K562 (cell line): Measurements from ENCODE around the gene OR7A10. TPM values are rescaled to one million over a fixed set of nuclear protein-coding genes. Genes with fewer than 3 reads are reported as not detected.

ENCODE experiments used
- ATAC-seq: fragments of 200-7000 bp; cut with Tn5 transposase; 3 replicates; pipeline ENCODE4 v1.9.1; 2020; ENCODE audit warnings: moderate library complexity
- BruUV-seq: library from RNA; stranded (reverse); fragments of 400-500 nt; replicated peaks from 2 replicates; lab custom pipeline; 2021; lab: Mats Ljungman, UMichigan
- CTCF ChIA-PET: fragments of 300-600 bp; formaldehyde crosslinking; extraction: SDS; loops from one replicate; lab custom pipeline; 2021; ENCODE audit warnings: low intra/inter-chr PET ratio; lab: Yijun Ruan, JAX
- POLR2A ChIA-PET: fragments of 300-600, 350-650 bp; sonication (Branson Sonifier 250); formaldehyde crosslinking; extraction: SDS; loops from one replicate; lab custom pipeline; 2021; ENCODE audit warnings: antibody characterized with exemption, inconsistent platforms; lab: Yijun Ruan, JAX
- DNase-seq, 4 experiments: peaks; one replicate each; pipeline versions ENCODE4 v3.0.0 to v3.0.0-alpha.2; 2011 to 2018; ENCODE audit warnings: low spot score in 3 of 4, mixed read lengths in 3 of 4; ENCODE audit errors: extremely low read depth in 1 of 4
- FAIRE-seq: peaks from 2 replicates; lab custom pipeline; 2011; peaks lifted over from hg19 to GRCh38; lab: Jason Lieb, UNC
- H2AFZ ChIP-seq: 2 replicates; pipeline ENCODE4 v1.6.0; 2011; ENCODE audit warnings: low read depth, low read length, control low read depth, inconsistent platforms
- H3K27ac ChIP-seq: fragments of 200-600 bp; 3 replicates; pipeline ENCODE4 v1.8.0; 2011; ENCODE audit warnings: low read depth, mild to moderate bottlenecking, control low read depth, inconsistent platforms, low read length, moderate library complexity, mixed read lengths; ENCODE audit errors: extremely low read depth
- H3K27me3 ChIP-seq, 2 experiments: fragments of 300-600 bp in 1 of 2; 2 replicates in 1 of 2; 3 replicates in 1 of 2; pipeline versions ENCODE4 v1.6.0 to v1.8.0; 2011; ENCODE audit warnings: inconsistent platforms in 2 of 2, low read length in 2 of 2, mild to moderate bottlenecking in 1 of 2, mixed read lengths in 1 of 2, moderate library complexity in 1 of 2; ENCODE audit not compliant: control insufficient read depth in 2 of 2, insufficient read depth in 2 of 2
- H3K36me3 ChIP-seq: fragments of 300-600 bp; 3 replicates; pipeline ENCODE4 v1.8.0; 2011; ENCODE audit warnings: mild to moderate bottlenecking, low read length, inconsistent platforms; ENCODE audit not compliant: control insufficient read depth, insufficient read depth
- H3K4me1 ChIP-seq, 2 experiments: fragments of 200-600 bp in 1 of 2; replicated peaks in 1 of 2; 2 replicates in 1 of 2; 3 replicates in 1 of 2; pipeline versions ENCODE4 v1.5.1 to v1.8.0; 2011; ENCODE audit warnings: inconsistent platforms in 2 of 2, low read length in 2 of 2, mild to moderate bottlenecking in 1 of 2, mixed read lengths in 1 of 2, moderate library complexity in 1 of 2; ENCODE audit not compliant: control insufficient read depth in 2 of 2, insufficient read depth in 2 of 2
- H3K4me2 ChIP-seq: 2 replicates; pipeline ENCODE4 v1.6.1; 2011; ENCODE audit warnings: low read length, control low read depth, inconsistent platforms, mixed read lengths; ENCODE audit not compliant: insufficient read depth
- H3K4me3 ChIP-seq: fragments of 200-600 bp; sonication (generic), shearing (Covaris generic); 2 replicates; pipeline ENCODE4 v1.5.1; 2016; ENCODE audit warnings: control low read depth, inconsistent platforms
- H3K79me2 ChIP-seq: fragments of 200-600 bp; 3 replicates; pipeline ENCODE4 v1.8.0; 2011; ENCODE audit warnings: low read length, inconsistent platforms; ENCODE audit not compliant: control insufficient read depth, insufficient read depth
- H3K9ac ChIP-seq, 2 experiments: 2 replicates each; pipeline versions ENCODE4 v1.6.0 to v1.6.1; 2011; ENCODE audit warnings: low read depth in 2 of 2, low read length in 2 of 2, control low read depth in 1 of 2, inconsistent platforms in 1 of 2, mild to moderate bottlenecking in 1 of 2, mixed read lengths in 1 of 2; ENCODE audit not compliant: insufficient read depth in 1 of 2
- H3K9me1 ChIP-seq: one replicate; pipeline ENCODE4 v1.6.0; 2011; ENCODE audit warnings: inconsistent platforms, mild to moderate bottlenecking, low read length, moderate library complexity; ENCODE audit not compliant: control insufficient read depth, insufficient read depth
- H3K9me3 ChIP-seq: replicated peaks from 2 replicates; pipeline ENCODE4 v1.5.1; 2011; ENCODE audit warnings: low read depth, low read length, inconsistent platforms; ENCODE audit not compliant: control insufficient read depth, insufficient read depth
- H4K20me1 ChIP-seq: replicated peaks from 2 replicates; pipeline ENCODE4 v1.6.1; 2011; ENCODE audit warnings: low read length, inconsistent platforms, mixed read lengths; ENCODE audit not compliant: control insufficient read depth, insufficient read depth
- CEBPB ChIP-seq: fragments of 450-650 bp; IDR thresholded peaks from 2 replicates; pipeline ENCODE4 v1.6.1; 2016; ENCODE audit warnings: missing genetic modification characterization, missing compliant biosample characterization
- CEBPG ChIP-seq, 3 experiments: fragments of 200-800 bp in 1 of 3; sonication (Bioruptor generic) in 1 of 3; sonication (generic) in 1 of 3; formaldehyde crosslinking in 1 of 3; IDR thresholded peaks in 2 of 3; conservative IDR thresholded peaks in 1 of 3; 2 replicates each; pipeline versions ENCODE4 v1.6.1 to v1.8.0; 2016 to 2022; ENCODE audit warnings: missing compliant biosample characterization in 2 of 3, missing genetic modification characterization in 2 of 3, mild to moderate bottlenecking in 1 of 3, missing genetic modification reagents in 1 of 3
- ERF ChIP-seq: fragments of 450-650 bp; formaldehyde crosslinking; IDR thresholded peaks from 2 replicates; pipeline ENCODE4 v1.4.0; 2020; ENCODE audit warnings: mild to moderate bottlenecking, mixed read lengths
- ILF3 ChIP-seq: fragments of 450-650 bp; IDR thresholded peaks from 2 replicates; pipeline ENCODE4 v1.6.1; 2018; ENCODE audit warnings: antibody characterized with exemption, mild to moderate bottlenecking, moderate library complexity, borderline replicate concordance
- JUNB ChIP-seq: fragments of 450-650 bp; formaldehyde crosslinking; conservative IDR thresholded peaks from 2 replicates; pipeline ENCODE4 v1.4.0; 2020; ENCODE audit warnings: mild to moderate bottlenecking
- PHF20 ChIP-seq: fragments of 450-650 bp; IDR thresholded peaks from 2 replicates; pipeline ENCODE4 v1.6.1; 2018; ENCODE audit not compliant: partially characterized antibody
- POLR3A ChIP-seq: IDR thresholded peaks from 2 replicates; pipeline ENCODE4 v1.6.1; 2011; ENCODE audit warnings: borderline replicate concordance, mild to moderate bottlenecking, moderate library complexity; ENCODE audit not compliant: insufficient read length, insufficient read depth; ENCODE audit errors: extremely low read depth
- PPARD ChIP-seq: fragments of 250-450 bp; sonication (Bioruptor Pico); IDR thresholded peaks from 2 replicates; pipeline ENCODE4 v1.8.0; 2022; ENCODE audit warnings: inconsistent platforms, mild to moderate bottlenecking, moderate library complexity
- RUNX1 ChIP-seq: sonication (generic); IDR thresholded peaks from 2 replicates; pipeline ENCODE4 v1.6.1; 2016; ENCODE audit warnings: antibody characterized with exemption, low read depth
- SREBF2 ChIP-seq: sonication (generic); formaldehyde crosslinking; IDR thresholded peaks from 2 replicates; pipeline ENCODE4 v1.4.0; 2020; ENCODE audit warnings: mild to moderate bottlenecking, missing genetic modification reagents
- SRSF3 ChIP-seq: fragments of 200-400 bp; formaldehyde crosslinking; IDR thresholded peaks from 2 replicates; pipeline ENCODE4 v1.6.1; 2016; ENCODE audit warnings: mild to moderate bottlenecking, low read length, moderate library complexity; ENCODE audit not compliant: insufficient read depth
- TCFL5 ChIP-seq: fragments of 250-450 bp; sonication (Bioruptor Pico); conservative IDR thresholded peaks from 2 replicates; pipeline ENCODE4 v1.6.1; 2021; ENCODE audit warnings: mild to moderate bottlenecking, moderate library complexity, matching md5 sums
- U2AF2 ChIP-seq: fragments of 200-400 bp; formaldehyde crosslinking; optimal IDR thresholded peaks from 2 replicates; pipeline ENCODE3; 2017; ENCODE audit warnings: low read depth, mild to moderate bottlenecking, low read length
- ZBED1 ChIP-seq: IDR thresholded peaks from 2 replicates; pipeline ENCODE4 v1.6.1; 2014
- ZNF41 ChIP-seq: fragments of 250-450 bp; sonication (Bioruptor Pico); conservative IDR thresholded peaks from 2 replicates; pipeline ENCODE4 v1.4.0; 2020; ENCODE audit warnings: mild to moderate bottlenecking
- ZNF589 ChIP-seq: fragments of 200-800 bp; sonication (Bioruptor generic); IDR thresholded peaks from 2 replicates; pipeline ENCODE4 v1.6.1; 2016; ENCODE audit warnings: low read depth, missing genetic modification characterization, missing compliant biosample characterization
- WGBS: fragments of 100-300 bp; shearing (Covaris generic); methylation state at CpG from one replicate; pipeline ENCODE4 v1.1.6; 2016; ENCODE audit warnings: low coverage, mixed read lengths; ENCODE audit not compliant: insufficient coverage; ENCODE audit errors: missing lambda C conversion rate; 5-methylcytosine and 5-hydroxymethylcytosine counted together
- in situ Hi-C: fragments of 300-500 bp; cut with MboI; formaldehyde crosslinking; loops from 4 replicates; pipeline ENCODE4 v1.15.0; 2018; ENCODE audit warnings: inconsistent platforms, mixed read lengths
- intact Hi-C: fragments of 100-400 bp; cut with micrococcal nuclease; formaldehyde crosslinking; loops from 2 replicates; pipeline ENCODE4 v1.14.2; 2022
- polyA plus RNA-seq, 8 experiments: library from polyadenylated mRNA; depleted of rRNA in 4 of 8; stranded (reverse) in 5 of 8; unstranded in 3 of 8; fragments of >200 nt; fragmentation: Nextera tagmentation in 2 of 8; fragmentation: Illumina TruSeq in 1 of 8; extraction: Ambion mirVana in 2 of 8; extraction: Trizol in 1 of 8; gene quantifications; 2 replicates each; pipeline versions ENCODE4 v1.2.1 to v1.2.3, GENCODE V29; 2011 to 2014; ENCODE audit warnings: inconsistent platforms in 1 of 8, missing spikeins in 1 of 8
- total RNA-seq, 7 experiments: library from RNA; depleted of rRNA in 6 of 7; stranded (reverse); fragments of >200 nt in 6 of 7; fragmentation: Illumina TruSeq in 2 of 7; extraction: Trizol in 2 of 7; gene quantifications; 2 replicates each; pipeline versions ENCODE4 v1.2.1 to v1.2.3, GENCODE V29; 2011 to 2021; ENCODE audit warnings: low replicate concordance in 1 of 7
- TF ChIP-seq, protein P1 (sequence below): sonication (generic); formaldehyde crosslinking; IDR thresholded peaks from 2 replicates; pipeline ENCODE4 v1.9.0; 2022; ENCODE audit warnings: mild to moderate bottlenecking, missing genetic modification reagents
- TF ChIP-seq, protein P2 (sequence below): fragments of 200-800 bp; sonication (Bioruptor generic); IDR thresholded peaks from 2 replicates; pipeline ENCODE4 v1.6.1; 2017; ENCODE audit warnings: missing genetic modification characterization, missing compliant biosample characterization

OR7A10 gene
- total and polyA plus RNA-seq, 9 of the 15 experiments (the other 6 are each of a cell fraction or from before 2014, with no cell fraction given), result not detected

DNA sequence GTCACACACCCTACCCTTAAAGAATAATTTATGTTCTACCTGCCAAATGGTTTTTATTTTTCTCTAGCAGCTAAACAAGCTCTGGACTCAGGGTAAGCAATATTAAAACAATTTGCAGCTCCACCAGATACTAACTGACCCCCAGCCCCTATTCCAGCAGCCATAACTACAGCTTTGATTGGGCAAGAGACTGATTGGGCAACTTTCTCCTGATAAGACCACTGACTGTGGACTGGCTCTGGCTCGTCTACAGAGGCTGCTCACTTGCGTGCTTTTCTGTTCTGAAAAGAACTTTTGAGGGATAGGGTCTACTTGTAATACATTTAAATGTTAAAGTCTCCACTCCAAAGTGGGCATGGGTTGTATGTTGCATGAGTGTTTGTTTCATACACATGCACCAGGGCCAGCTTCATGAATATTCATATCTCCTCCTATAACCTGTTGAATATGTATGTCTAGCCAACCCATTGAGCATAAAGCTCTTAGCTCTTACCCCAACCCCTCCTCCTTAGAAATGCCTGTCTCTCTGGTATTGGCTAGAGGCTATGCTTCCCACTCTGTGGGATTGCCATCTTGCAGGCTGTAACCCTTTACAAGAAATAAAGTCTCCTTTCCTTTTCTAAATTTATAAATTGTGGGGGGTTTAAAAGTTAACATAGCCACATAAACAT, 33.6 kb downstream of the OR7A10 start:
- Histone ChIP-seq H3K9me1 (no peaks in the 10 kb centered on the region), H3K36me3 (no peaks in the 10 kb centered on the region), H3K4me2 (no peak overlapping the region), H3K4me3 (no peak overlapping the region), H3K4me1 (peaks cover 3 to 6% of the 10 kb centered on the region in 2 experiments; a peak in 2 of 5 replicates), H3K79me2 (no peaks in the 10 kb centered on the region), H3K9me3 (no peaks in the 10 kb centered on the region), H2AFZ (no peak overlapping the region), H4K20me1 (no peaks in the 10 kb centered on the region), H3K27ac (no peak overlapping the region), H3K27me3 (peaks cover 4 to 31% of the 10 kb centered on the region in 2 experiments; a peak in 3 of 5 replicates), H3K9ac (no peak overlapping the region)
- intact Hi-C loops (no loop called here), in situ Hi-C loops (no loop called here)
- 7% methylated on average over 2 of the region's 2 CpGs for WGBS
- TF ChIP-seq ZNF41 (CRISPR knock-in tag) (no peak), POLR3A (no peak), ILF3 (no peak), ERF (CRISPR knock-in tag) (no peak), PPARD (CRISPR knock-in tag) (no peak), ZNF589 (no peak), RUNX1 (no peak), CEBPG (CRISPR knock-in tag; IDR thresholded peaks at IDR 0.05) (no peak), CEBPG (tag; conservative IDR thresholded peaks at IDR 0.05 in 1 of 2, IDR thresholded peaks at IDR 0.05 in 1 of 2) (peak; percentile 83 to 89), U2AF2 (no peak), JUNB (CRISPR knock-in tag) (no peak), CEBPB (peak; percentile 95), TCFL5 (CRISPR knock-in tag) (no peak), SRSF3 (no peak), PHF20 (no peak), SREBF2 (CRISPR knock-in tag) (no peak), ZBED1 (no peak)
- TF ChIP-seq, protein P1, sequence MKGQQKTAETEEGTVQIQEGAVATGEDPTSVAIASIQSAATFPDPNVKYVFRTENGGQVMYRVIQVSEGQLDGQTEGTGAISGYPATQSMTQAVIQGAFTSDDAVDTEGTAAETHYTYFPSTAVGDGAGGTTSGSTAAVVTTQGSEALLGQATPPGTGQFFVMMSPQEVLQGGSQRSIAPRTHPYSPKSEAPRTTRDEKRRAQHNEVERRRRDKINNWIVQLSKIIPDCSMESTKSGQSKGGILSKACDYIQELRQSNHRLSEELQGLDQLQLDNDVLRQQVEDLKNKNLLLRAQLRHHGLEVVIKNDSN (CRISPR knock-in tag), result no peak
- TF ChIP-seq, protein P2, sequence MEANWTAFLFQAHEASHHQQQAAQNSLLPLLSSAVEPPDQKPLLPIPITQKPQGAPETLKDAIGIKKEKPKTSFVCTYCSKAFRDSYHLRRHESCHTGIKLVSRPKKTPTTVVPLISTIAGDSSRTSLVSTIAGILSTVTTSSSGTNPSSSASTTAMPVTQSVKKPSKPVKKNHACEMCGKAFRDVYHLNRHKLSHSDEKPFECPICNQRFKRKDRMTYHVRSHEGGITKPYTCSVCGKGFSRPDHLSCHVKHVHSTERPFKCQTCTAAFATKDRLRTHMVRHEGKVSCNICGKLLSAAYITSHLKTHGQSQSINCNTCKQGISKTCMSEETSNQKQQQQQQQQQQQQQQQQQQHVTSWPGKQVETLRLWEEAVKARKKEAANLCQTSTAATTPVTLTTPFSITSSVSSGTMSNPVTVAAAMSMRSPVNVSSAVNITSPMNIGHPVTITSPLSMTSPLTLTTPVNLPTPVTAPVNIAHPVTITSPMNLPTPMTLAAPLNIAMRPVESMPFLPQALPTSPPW, result no peak
- ChIA-PET CTCF (no interaction called here), POLR2A (no interaction called here)
- no peak for DNase-seq
- no TSS peak for BruUV-seq
- FAIRE-seq, result no peak
- no peak; the same call in 2 of the 3 replicates for ATAC-seq
